ENCODE results near the gene CDK15. TPM values are rescaled to one million over a fixed set of nuclear protein-coding genes. Genes with fewer than 3 reads are reported as not detected.

CDK15 gene
- total RNA-seq, 2 donors from 2014 or later = 1.2 TPM; not detected in 1

GRCh38 chr2:201854221-201854801 is 48.0 kb downstream of the CDK15 start:
- WGBS = 84% methylated on average over 4 of the region's 4 CpGs
- Histone ChIP-seq H3K36me3 (no peaks in the 10 kb centered on the region), H3K4me3 (no peak overlapping the region), H3K9me3 (no peaks in the 10 kb centered on the region), H3K4me1 (replicated peaks) (no peaks in the 10 kb centered on the region), H3K27ac (no peak overlapping the region), H3K27me3 (replicated peaks; ENCODE audit: insufficient read depth) (peaks cover 3% of the 10 kb centered on the region)
- TF ChIP-seq POLR2AphosphoS5 (IDR thresholded peaks at IDR 0.05) (no peak), CTCF (IDR thresholded peaks at IDR 0.05) (no peak), POLR2A (IDR thresholded peaks at IDR 0.05) (no peak)
- no peak for DNase-seq (ENCODE audit: low spot score)
- intact Hi-C loops (cut with DNase I) = no loop called here

- no peak overlapping the region for H3K27ac ChIP-seq
- no peaks in the 10 kb centered on the region for H3K9me3 ChIP-seq
- no peak for DNase-seq (ENCODE audit: low spot score)
- intact Hi-C loops (cut with DNase I) = loop anchor here (5.0 kb wide), 1 partner anchor 58 kb away; no protein-coding TSS in a partner anchor
- H3K36me3 ChIP-seq = no peaks in the 10 kb centered on the region
- 93% methylated on average over 4 of the region's 4 CpGs for WGBS
- no peak overlapping the region for H3K4me3 ChIP-seq
- no peaks in the 10 kb centered on the region for H3K4me1 ChIP-seq (replicated peaks)
- peaks cover 3% of the 10 kb centered on the region for H3K27me3 ChIP-seq (replicated peaks; ENCODE audit: insufficient read depth)
- TF ChIP-seq POLR2AphosphoS5 (IDR thresholded peaks at IDR 0.05) = no peak
- TF ChIP-seq CTCF (IDR thresholded peaks at IDR 0.05) = no peak
- no peak for TF ChIP-seq POLR2A (IDR thresholded peaks at IDR 0.05)
Measured at GRCh38 chr2:201854841-201855240, 48.5 kb downstream of the CDK15 start.

- TF ChIP-seq POLR2A (IDR thresholded peaks at IDR 0.05) = no peak
- no peak for TF ChIP-seq CTCF (IDR thresholded peaks at IDR 0.05)
- no peak for TF ChIP-seq POLR2AphosphoS5 (IDR thresholded peaks at IDR 0.05)
- intact Hi-C loops (cut with DNase I) = loop anchor here (5.0 kb wide), 1 partner anchor 58 kb away; no protein-coding TSS in a partner anchor
- Histone ChIP-seq H3K36me3 (no peaks in the 10 kb centered on the region), H3K4me1 (replicated peaks) (no peaks in the 10 kb centered on the region), H3K27ac (no peak overlapping the region), H3K4me3 (no peak overlapping the region), H3K27me3 (replicated peaks; ENCODE audit: insufficient read depth) (peaks cover 3% of the 10 kb centered on the region), H3K9me3 (no peaks in the 10 kb centered on the region)
- 78% methylated on average over 3 of the region's 3 CpGs for WGBS
- no peak for DNase-seq (ENCODE audit: low spot score)
Measured at GRCh38 chr2:201855356-201855755, 49.0 kb downstream of the CDK15 start.

GRCh38 chr2:201857326-201857725 is 51.0 kb downstream of the CDK15 start:
- Histone ChIP-seq H3K36me3 (no peaks in the 10 kb centered on the region), H3K9me3 (no peaks in the 10 kb centered on the region), H3K4me1 (replicated peaks) (no peaks in the 10 kb centered on the region), H3K27ac (no peak overlapping the region), H3K4me3 (no peak overlapping the region), H3K27me3 (replicated peaks; ENCODE audit: insufficient read depth) (peaks cover 3% of the 10 kb centered on the region)
- no peak for DNase-seq (ENCODE audit: low spot score)
- intact Hi-C loops (cut with DNase I) = loop anchor here (5.0 kb wide), 1 partner anchor 60 kb away; no protein-coding TSS in a partner anchor
- TF ChIP-seq POLR2AphosphoS5 (IDR thresholded peaks at IDR 0.05) (no peak), CTCF (IDR thresholded peaks at IDR 0.05) (no peak), POLR2A (IDR thresholded peaks at IDR 0.05) (no peak)
- WGBS = 95% methylated on average over 2 of the region's 2 CpGs

All from prostate gland (tissue), 2 donors.